IMR-90 (cell line): ENCODE measurements around the gene JADE3. TPM values are rescaled to one million over a fixed set of nuclear protein-coding genes. Genes with fewer than 3 reads are reported as not detected.

Source experiments
- ATAC-seq: fragments of 200-7000 bp; cut with Tn5 transposase; 2 replicates; pipeline ENCODE4 v1.9.1; 2020; ENCODE audit warnings: low read depth, mild to moderate bottlenecking, moderate library complexity
- BruUV-seq: library from RNA; stranded (reverse); fragments of 400-500 nt; replicated peaks from 2 replicates; lab custom pipeline; 2021; lab: Mats Ljungman, UMichigan
- CTCF ChIA-PET: fragments of 300-600 bp; formaldehyde crosslinking; extraction: SDS; loops from one replicate; lab custom pipeline; 2021; ENCODE audit warnings: antibody characterized with exemption; lab: Yijun Ruan, JAX
- POLR2A ChIA-PET: fragments of 300-600 bp; sonication (Branson Sonifier 250); formaldehyde crosslinking; loops from one replicate; lab custom pipeline; 2022; ENCODE audit warnings: antibody characterized with exemption; ENCODE audit not compliant: unreplicated experiment; lab: Charles Lee
- DNase-seq: peaks from one replicate; pipeline ENCODE4 v3.0.0; 2013
- H2AFZ ChIP-seq: replicated peaks from 2 replicates; pipeline ENCODE3; 2013; ENCODE audit warnings: low read length, mild to moderate bottlenecking; ENCODE audit not compliant: poor library complexity
- H2AK5ac ChIP-seq: 2 replicates; pipeline ENCODE4 v1.6.1; 2013; ENCODE audit warnings: low read depth, low read length, inconsistent platforms
- H2AK9ac ChIP-seq: replicated peaks from 2 replicates; pipeline ENCODE3; 2013; ENCODE audit warnings: mild to moderate bottlenecking, low read depth, low read length, moderate library complexity; ENCODE audit not compliant: poor library complexity
- H2BK120ac ChIP-seq: 2 replicates; pipeline ENCODE4 v1.6.1; 2013; ENCODE audit warnings: low read depth, low read length, inconsistent platforms
- H2BK15ac ChIP-seq: 3 replicates; pipeline ENCODE4 v1.6.1; 2013; ENCODE audit warnings: low read depth, low read length, inconsistent platforms
- H2BK20ac ChIP-seq: 2 replicates; pipeline ENCODE4 v1.6.1; 2013; ENCODE audit warnings: low read depth, mild to moderate bottlenecking, inconsistent platforms, low read length, moderate library complexity
- H2BK5ac ChIP-seq: 2 replicates; pipeline ENCODE4 v1.6.1; 2013; ENCODE audit warnings: mild to moderate bottlenecking, low read depth, low read length, inconsistent platforms; ENCODE audit not compliant: poor library complexity, severe bottlenecking
- H3K14ac ChIP-seq: replicated peaks from 2 replicates; pipeline ENCODE4 v1.6.1; 2013; ENCODE audit warnings: low read depth, low read length, inconsistent platforms
- H3K18ac ChIP-seq: 2 replicates; pipeline ENCODE4 v1.6.1; 2013; ENCODE audit warnings: low read depth, low read length, control low read depth
- H3K23ac ChIP-seq: 2 replicates; pipeline ENCODE4 v1.6.1; 2013; ENCODE audit warnings: low read depth, low read length, inconsistent platforms
- H3K27ac ChIP-seq: 2 replicates; pipeline ENCODE4 v1.5.1; 2013; ENCODE audit warnings: mild to moderate bottlenecking, control low read depth, low read length; ENCODE audit not compliant: insufficient read depth
- H3K27me3 ChIP-seq: 2 replicates; pipeline ENCODE4 v1.6.1; 2013; ENCODE audit warnings: low read length; ENCODE audit not compliant: control insufficient read depth, insufficient read depth
- H3K36me3 ChIP-seq: 2 replicates; pipeline ENCODE4 v1.6.1; 2013; ENCODE audit warnings: low read length, mixed read lengths; ENCODE audit not compliant: control insufficient read depth, insufficient read depth
- H3K4ac ChIP-seq: 2 replicates; pipeline ENCODE4 v1.6.1; 2013; ENCODE audit warnings: low read depth, low read length, inconsistent platforms
- H3K4me1 ChIP-seq: 2 replicates; pipeline ENCODE4 v1.6.1; 2013; ENCODE audit warnings: low read length, mixed read lengths; ENCODE audit not compliant: control insufficient read depth, insufficient read depth
- H3K4me2 ChIP-seq: 2 replicates; pipeline ENCODE4 v1.6.1; 2013; ENCODE audit warnings: low read depth, mild to moderate bottlenecking, control low read depth, low read length, moderate library complexity
- H3K4me3 ChIP-seq: 2 replicates; pipeline ENCODE4 v1.5.1; 2013; ENCODE audit warnings: low read depth, mild to moderate bottlenecking, control low read depth, low read length, moderate library complexity; ENCODE audit not compliant: insufficient read depth
- H3K56ac ChIP-seq: 2 replicates; pipeline ENCODE4 v1.6.1; 2013; ENCODE audit warnings: low read length, inconsistent platforms; ENCODE audit not compliant: insufficient read depth; ENCODE audit errors: extremely low read depth
- H3K79me1 ChIP-seq, 2 experiments: 2 replicates each; pipeline ENCODE4 v1.6.1; 2013; ENCODE audit warnings: low read length in 2 of 2, inconsistent platforms in 1 of 2, low read depth in 1 of 2
- H3K9ac ChIP-seq: 2 replicates; pipeline ENCODE4 v1.6.1; 2013; ENCODE audit warnings: low read depth, low read length, control low read depth
- H3K9me1 ChIP-seq: 2 replicates; pipeline ENCODE4 v1.6.1; 2013; ENCODE audit warnings: low read length, inconsistent platforms; ENCODE audit not compliant: insufficient read depth
- H3K9me3 ChIP-seq: 2 replicates; pipeline ENCODE4 v1.6.1; 2013; ENCODE audit warnings: low read length; ENCODE audit not compliant: control insufficient read depth, insufficient read depth
- H4K20me1 ChIP-seq: 2 replicates; pipeline ENCODE4 v1.6.1; 2013; ENCODE audit warnings: low read length, inconsistent platforms; ENCODE audit not compliant: insufficient read depth
- H4K5ac ChIP-seq: 2 replicates; pipeline ENCODE4 v1.6.1; 2013; ENCODE audit warnings: mild to moderate bottlenecking, low read depth, low read length, control low read depth
- H4K8ac ChIP-seq, 2 experiments: 2 replicates each; pipeline ENCODE4 v1.6.1; 2013; ENCODE audit warnings: low read depth in 2 of 2, low read length in 2 of 2, control low read depth in 1 of 2, inconsistent platforms in 1 of 2
- H4K91ac ChIP-seq: 2 replicates; pipeline ENCODE4 v1.6.1; 2013; ENCODE audit warnings: low read depth, low read length, inconsistent platforms; ENCODE audit not compliant: insufficient read depth
- BHLHE40 ChIP-seq: fragments of 150-350 bp; IDR thresholded peaks from 2 replicates; pipeline ENCODE4 v1.6.1; 2016; ENCODE audit warnings: mild to moderate bottlenecking, low read depth, low read length
- CEBPB ChIP-seq: IDR thresholded peaks from 2 replicates; pipeline ENCODE4 v1.6.1; 2012; ENCODE audit warnings: low read depth, low read length, improper control_type of control experiment
- CHD1 ChIP-seq: IDR thresholded peaks from 2 replicates; pipeline ENCODE4 v1.6.1; 2012; ENCODE audit warnings: low read depth, low read length, improper control_type of control experiment
- CTCF ChIP-seq: conservative IDR thresholded peaks from 2 replicates; pipeline ENCODE4 v1.5.1; 2012; ENCODE audit warnings: mild to moderate bottlenecking, low read depth, low read length, improper control_type of control experiment
- FOS ChIP-seq: fragments of 150-350 bp; IDR thresholded peaks from 2 replicates; pipeline ENCODE4 v1.6.1; 2016; ENCODE audit warnings: low read depth, low read length
- MAFK ChIP-seq: IDR thresholded peaks from 2 replicates; pipeline ENCODE4 v1.6.1; 2012; ENCODE audit warnings: low read depth, low read length, improper control_type of control experiment
- MAZ ChIP-seq: IDR thresholded peaks from 2 replicates; pipeline ENCODE4 v1.6.1; 2012; ENCODE audit warnings: low read depth, mild to moderate bottlenecking, low read length, improper control_type of control experiment, moderate library complexity, borderline replicate concordance
- MXI1 ChIP-seq: IDR thresholded peaks from 2 replicates; pipeline ENCODE4 v1.6.1; 2012; ENCODE audit warnings: low read depth, mild to moderate bottlenecking, low read length, moderate library complexity, borderline replicate concordance
- NFE2L2 ChIP-seq: fragments of 150-350 bp; IDR thresholded peaks from 2 replicates; pipeline ENCODE4 v1.6.1; 2016; ENCODE audit warnings: low read depth, mild to moderate bottlenecking, low read length
- POLR2A ChIP-seq: IDR thresholded peaks from 2 replicates; pipeline ENCODE4 v1.6.1; 2012; ENCODE audit warnings: mild to moderate bottlenecking, low read depth, low read length
- RAD21 ChIP-seq: IDR thresholded peaks from 2 replicates; pipeline ENCODE4 v1.6.1; 2012; ENCODE audit warnings: low read length, improper control_type of control experiment
- RCOR1 ChIP-seq: IDR thresholded peaks from 2 replicates; pipeline ENCODE4 v1.6.1; 2012; ENCODE audit warnings: mild to moderate bottlenecking, low read length, improper control_type of control experiment; ENCODE audit not compliant: insufficient replicate concordance
- RFX5 ChIP-seq: IDR thresholded peaks from 2 replicates; pipeline ENCODE4 v1.8.0; 2012; ENCODE audit warnings: low read depth, mild to moderate bottlenecking, low read length, moderate library complexity
- SMC3 ChIP-seq: fragments of 150-350 bp; IDR thresholded peaks from 2 replicates; pipeline ENCODE4 v1.6.1; 2016; ENCODE audit warnings: low read depth, mild to moderate bottlenecking, antibody characterized with exemption, low read length, moderate library complexity
- USF2 ChIP-seq: fragments of 150-350 bp; IDR thresholded peaks from 2 replicates; pipeline ENCODE4 v1.6.1; 2017; ENCODE audit warnings: mild to moderate bottlenecking, antibody characterized with exemption, low read length, low read depth
- dilution Hi-C: fragments of 300-500 bp; cut with HindIII; formaldehyde crosslinking; loops from one replicate; pipeline ENCODE4 v1.14.3; 2018; ENCODE audit warnings: low sequenced_read_pairs; ENCODE audit not compliant: unreplicated experiment
- in situ Hi-C: fragments of 300-500 bp; cut with MboI; formaldehyde crosslinking; loops from 3 replicates; pipeline ENCODE4 v1.14.3; 2019; ENCODE audit warnings: low sequenced_read_pairs, inconsistent platforms, mixed read lengths
- intact Hi-C: fragments of 100-400 bp; cut with micrococcal nuclease; formaldehyde crosslinking; loops from 2 replicates; pipeline ENCODE4 v1.10.0; 2022
- polyA plus RNA-seq, 3 experiments: library from polyadenylated mRNA; depleted of rRNA; stranded (reverse); fragments of >200 nt; gene quantifications; 2 replicates each; pipeline ENCODE4 v1.2.3, GENCODE V29; 2012; ENCODE audit warnings: low replicate concordance in 1 of 3
- total RNA-seq: library from RNA; depleted of rRNA; stranded (reverse); fragments of >200 nt; gene quantifications from 2 replicates; pipeline ENCODE4 v1.2.3, GENCODE V29; 2012
- TF ChIP-seq, protein P1 (sequence below): fragments of 150-350 bp; IDR thresholded peaks from 2 replicates; pipeline ENCODE4 v1.6.1; 2016; ENCODE audit warnings: low read depth, mild to moderate bottlenecking, low read length, moderate library complexity, borderline replicate concordance

Gene JADE3
- total and polyA plus RNA-seq, 2 of the 4 experiments (the other 2 are of a cell fraction) = 2.1 to 4.7 TPM

- Histone ChIP-seq H3K9me3 (peaks cover 4% of the 10 kb centered on the region), H3K23ac (no peak overlapping the region), H2AFZ (no peak overlapping the region), H3K79me1 (no peaks in the 10 kb centered on the region; a peak in 1 of 4 replicates), H3K56ac (no peak overlapping the region), H3K9me1 (no peaks in the 10 kb centered on the region), H3K27me3 (no peaks in the 10 kb centered on the region), H4K8ac (no peak overlapping the region), H4K91ac (no peak overlapping the region), H3K36me3 (no peaks in the 10 kb centered on the region), H2AK9ac (no peak overlapping the region), H3K14ac (no peak overlapping the region), H3K4ac (no peak overlapping the region), H2BK20ac (no peak overlapping the region), H2BK15ac (no peak overlapping the region), H3K27ac (no peak overlapping the region), H2AK5ac (no peak overlapping the region), H3K4me1 (no peaks in the 10 kb centered on the region), H4K20me1 (no peaks in the 10 kb centered on the region), H4K5ac (no peak overlapping the region), H3K18ac (no peak overlapping the region), H2BK120ac (no peak overlapping the region), H3K4me2 (no peak overlapping the region), H2BK5ac (no peak overlapping the region), H3K4me3 (no peak overlapping the region), H3K9ac (no peak overlapping the region)
- no peak for ATAC-seq
- dilution Hi-C loops = no loop called here
- intact Hi-C loops = no loop called here
- in situ Hi-C loops = no loop called here
- CTCF ChIA-PET = no interaction called here
- TF ChIP-seq CEBPB (no peak), MAFK (no peak), USF2 (no peak), CHD1 (no peak), BHLHE40 (no peak), MXI1 (no peak), MAZ (no peak), SMC3 (no peak), RAD21 (no peak), POLR2A (no peak), RCOR1 (no peak), FOS (no peak), NFE2L2 (no peak), RFX5 (no peak), CTCF (no peak)
- TF ChIP-seq, protein P1, sequence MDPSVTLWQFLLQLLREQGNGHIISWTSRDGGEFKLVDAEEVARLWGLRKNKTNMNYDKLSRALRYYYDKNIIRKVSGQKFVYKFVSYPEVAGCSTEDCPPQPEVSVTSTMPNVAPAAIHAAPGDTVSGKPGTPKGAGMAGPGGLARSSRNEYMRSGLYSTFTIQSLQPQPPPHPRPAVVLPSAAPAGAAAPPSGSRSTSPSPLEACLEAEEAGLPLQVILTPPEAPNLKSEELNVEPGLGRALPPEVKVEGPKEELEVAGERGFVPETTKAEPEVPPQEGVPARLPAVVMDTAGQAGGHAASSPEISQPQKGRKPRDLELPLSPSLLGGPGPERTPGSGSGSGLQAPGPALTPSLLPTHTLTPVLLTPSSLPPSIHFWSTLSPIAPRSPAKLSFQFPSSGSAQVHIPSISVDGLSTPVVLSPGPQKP = no peak
- BruUV-seq = no TSS peak
- POLR2A ChIA-PET = no interaction called here
- no peak for DNase-seq
Observed at GRCh38 chrX:46941341-46941740, 29.1 kb downstream of the JADE3 start.
